Keratinocyte (primary cell): ENCODE measurements around the gene DAPK1. TPM values are rescaled to one million over a fixed set of nuclear protein-coding genes. Genes with fewer than 3 reads are reported as not detected.

Experiments used
- DNase-seq: peaks from one replicate; pipeline ENCODE4 v3.0.0-alpha.2; 2011; ENCODE audit warnings: low read depth, missing footprints, low spot score
- FAIRE-seq: peaks from 2 replicates; lab custom pipeline; 2011; peaks lifted over from hg19 to GRCh38; lab: Jason Lieb, UNC
- H2AFZ ChIP-seq: 2 replicates; pipeline ENCODE4 v1.6.0; 2012; ENCODE audit warnings: low read length, control low read depth, inconsistent platforms; ENCODE audit not compliant: control insufficient read depth
- H3K27ac ChIP-seq: 2 replicates; pipeline ENCODE4 v1.5.1; 2011; ENCODE audit warnings: low read length; ENCODE audit not compliant: control insufficient read depth, insufficient read depth
- H3K27me3 ChIP-seq: 3 replicates; pipeline ENCODE4 v1.6.0; 2011; ENCODE audit warnings: low read length; ENCODE audit not compliant: control insufficient read depth, insufficient read depth; ENCODE audit errors: extremely low read depth
- H3K36me3 ChIP-seq, 2 experiments: 2 replicates in 1 of 2; 3 replicates in 1 of 2; pipeline ENCODE4 v1.5.1; 2011; ENCODE audit warnings: low read length in 2 of 2, mild to moderate bottlenecking in 1 of 2; ENCODE audit not compliant: control insufficient read depth in 2 of 2, insufficient read depth in 2 of 2; ENCODE audit errors: extremely low read depth in 1 of 2
- H3K4me1 ChIP-seq: 3 replicates; pipeline ENCODE4 v1.5.1; 2011; ENCODE audit warnings: low read length; ENCODE audit not compliant: control insufficient read depth, insufficient read depth; ENCODE audit errors: extremely low read depth
- H3K4me2 ChIP-seq: 3 replicates; pipeline ENCODE4 v1.6.0; 2011; ENCODE audit warnings: low read depth, low read length; ENCODE audit not compliant: control insufficient read depth, insufficient read depth; ENCODE audit errors: extremely low read depth
- H3K4me3 ChIP-seq, 3 experiments: fragments of 200-600 bp in 1 of 3; sonication (generic) in 1 of 3; 2 replicates in 2 of 3; 3 replicates in 1 of 3; pipeline ENCODE4 v1.5.1; 2011 to 2016; ENCODE audit warnings: low read length in 3 of 3, mild to moderate bottlenecking in 3 of 3, control low read depth in 2 of 3, inconsistent platforms in 1 of 3, low read depth in 1 of 3, mixed read lengths in 1 of 3, mixed run types in 1 of 3, moderate library complexity in 1 of 3; ENCODE audit not compliant: control insufficient read depth in 2 of 3, insufficient read depth in 2 of 3; ENCODE audit errors: extremely low read depth in 1 of 3
- H3K79me2 ChIP-seq: 2 replicates; pipeline ENCODE4 v1.6.0; 2012; ENCODE audit warnings: low read length; ENCODE audit not compliant: control insufficient read depth, insufficient read depth
- H3K9ac ChIP-seq: 3 replicates; pipeline ENCODE4 v1.6.0; 2011; ENCODE audit warnings: low read length; ENCODE audit not compliant: control insufficient read depth, insufficient read depth; ENCODE audit errors: extremely low read depth
- H3K9me1 ChIP-seq: 3 replicates; pipeline ENCODE4 v1.6.0; 2011; ENCODE audit warnings: low read length; ENCODE audit not compliant: control insufficient read depth, insufficient read depth; ENCODE audit errors: extremely low read depth
- H3K9me3 ChIP-seq: 2 replicates; pipeline ENCODE4 v1.5.1; 2012; ENCODE audit warnings: low read depth, low read length; ENCODE audit not compliant: control insufficient read depth
- H4K20me1 ChIP-seq: 3 replicates; pipeline ENCODE4 v1.6.0; 2011; ENCODE audit warnings: low read length; ENCODE audit not compliant: control insufficient read depth, insufficient read depth; ENCODE audit errors: extremely low read depth
- EZH2 ChIP-seq: IDR thresholded peaks from one replicate; pipeline ENCODE4 v1.6.1; 2012; ENCODE audit warnings: inconsistent platforms, mild to moderate bottlenecking, low read length, moderate library complexity
- dilution Hi-C: fragments of 300-500 bp; cut with MboI; formaldehyde crosslinking; loops from one replicate; pipeline ENCODE4 v1.7.0; 2020; ENCODE audit warnings: low sequenced_read_pairs; ENCODE audit not compliant: extremely low pct_ligation_motif_present
- polyA plus RNA-seq, 5 experiments: library from polyadenylated mRNA; depleted of rRNA in 3 of 5; stranded (reverse) in 3 of 5; stranded (forward) in 1 of 5; unstranded in 1 of 5; fragments of >200 nt; gene quantifications; 1 replicate in 1 of 5; 2 replicates in 3 of 5; 3 replicates in 1 of 5; pipeline versions ENCODE4 v1.2.1 to v1.2.3, GENCODE V29; 2011 to 2012; ENCODE audit warnings: missing spikeins in 2 of 5, low read depth in 1 of 5, low replicate concordance in 1 of 5
- TF ChIP-seq, protein P1 (sequence below), 3 experiments: IDR thresholded peaks in 1 of 3; conservative IDR thresholded peaks in 1 of 3; optimal IDR thresholded peaks in 1 of 3; 2 replicates in 2 of 3; 3 replicates in 1 of 3; pipeline versions ENCODE3 to v1.5.1; 2011; ENCODE audit warnings: low read length in 3 of 3, mild to moderate bottlenecking in 3 of 3, moderate library complexity in 2 of 3, control low read depth in 1 of 3, inconsistent platforms in 1 of 3; ENCODE audit not compliant: insufficient read depth in 2 of 3; ENCODE audit errors: extremely low read depth in 1 of 3

The DAPK1 gene
- polyA plus RNA-seq, 1 donor (not counting 4 experiments of a cell fraction or from before 2014, with no cell fraction given), result 2.8 TPM

DNA sequence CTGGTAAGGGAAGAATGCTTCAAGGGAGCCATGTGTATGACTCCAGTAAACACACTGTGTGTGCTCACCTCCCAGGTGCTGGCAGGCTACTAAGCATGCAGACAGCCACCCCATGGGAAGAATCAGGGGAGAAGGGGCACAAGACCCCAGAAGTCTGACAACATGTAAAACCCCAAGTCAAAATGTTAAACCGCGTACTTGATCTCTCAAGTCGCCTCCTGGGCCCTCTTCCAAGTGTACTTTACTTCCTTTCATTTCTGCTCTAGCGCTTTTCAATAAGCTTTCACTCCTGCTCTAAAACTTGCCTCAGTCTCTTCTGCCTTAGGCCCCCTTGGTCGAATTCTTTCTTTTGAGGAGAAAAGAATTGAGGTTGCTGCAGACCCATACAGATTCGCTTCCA is 31.3 kb downstream of the DAPK1 start:
- Histone ChIP-seq H3K27ac (no peak overlapping the region), H3K9ac (no peak overlapping the region), H4K20me1 (no peaks in the 10 kb centered on the region), H3K4me2 (no peak overlapping the region), H2AFZ (no peak overlapping the region), H3K36me3 (peaks cover 0 to 2% of the 10 kb centered on the region in 2 experiments), H3K9me3 (no peaks in the 10 kb centered on the region), H3K79me2 (no peaks in the 10 kb centered on the region), H3K9me1 (no peaks in the 10 kb centered on the region), H3K4me1 (no peaks in the 10 kb centered on the region), H3K27me3 (no peaks in the 10 kb centered on the region), H3K4me3 (no peak overlapping the region)
- FAIRE-seq, result no peak
- no peak for DNase-seq
- TF ChIP-seq EZH2, result no peak
- TF ChIP-seq, protein P1, sequence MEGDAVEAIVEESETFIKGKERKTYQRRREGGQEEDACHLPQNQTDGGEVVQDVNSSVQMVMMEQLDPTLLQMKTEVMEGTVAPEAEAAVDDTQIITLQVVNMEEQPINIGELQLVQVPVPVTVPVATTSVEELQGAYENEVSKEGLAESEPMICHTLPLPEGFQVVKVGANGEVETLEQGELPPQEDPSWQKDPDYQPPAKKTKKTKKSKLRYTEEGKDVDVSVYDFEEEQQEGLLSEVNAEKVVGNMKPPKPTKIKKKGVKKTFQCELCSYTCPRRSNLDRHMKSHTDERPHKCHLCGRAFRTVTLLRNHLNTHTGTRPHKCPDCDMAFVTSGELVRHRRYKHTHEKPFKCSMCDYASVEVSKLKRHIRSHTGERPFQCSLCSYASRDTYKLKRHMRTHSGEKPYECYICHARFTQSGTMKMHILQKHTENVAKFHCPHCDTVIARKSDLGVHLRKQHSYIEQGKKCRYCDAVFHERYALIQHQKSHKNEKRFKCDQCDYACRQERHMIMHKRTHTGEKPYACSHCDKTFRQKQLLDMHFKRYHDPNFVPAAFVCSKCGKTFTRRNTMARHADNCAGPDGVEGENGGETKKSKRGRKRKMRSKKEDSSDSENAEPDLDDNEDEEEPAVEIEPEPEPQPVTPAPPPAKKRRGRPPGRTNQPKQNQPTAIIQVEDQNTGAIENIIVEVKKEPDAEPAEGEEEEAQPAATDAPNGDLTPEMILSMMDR (optimal IDR thresholded peaks at IDR 0.05 in 1 of 3, IDR thresholded peaks at IDR 0.05 in 1 of 3, conservative IDR thresholded peaks at IDR 0.05 in 1 of 3; ENCODE audit: extremely low read depth in 1 of 3, insufficient read depth in 2 of 3, low read length in 3 of 3), result no peak
- dilution Hi-C loops, result no loop called here

DNA sequence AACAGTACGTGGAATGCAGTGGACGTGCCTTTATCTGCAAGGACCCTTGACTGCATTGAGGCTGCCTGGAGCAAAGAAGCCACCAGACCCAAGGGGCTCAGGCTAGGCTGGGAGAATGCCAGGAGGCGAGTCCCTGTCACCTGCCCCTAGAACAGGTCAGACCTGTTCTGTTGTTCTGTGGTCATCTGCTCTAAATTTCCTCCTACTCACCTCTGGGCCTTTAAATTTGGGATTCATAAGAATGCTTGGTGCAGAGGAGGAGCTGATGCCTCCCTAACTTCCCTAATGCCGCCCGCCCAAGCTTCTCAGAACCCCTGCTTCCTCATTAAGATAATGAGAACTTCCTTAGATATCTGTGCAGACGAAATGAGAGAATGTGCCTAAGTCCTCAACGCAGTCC is 32.0 kb downstream of the DAPK1 start:
- no peaks in the 10 kb centered on the region for H4K20me1 ChIP-seq
- no peaks in the 10 kb centered on the region for H3K27me3 ChIP-seq
- no peak for TF ChIP-seq EZH2
- TF ChIP-seq, protein P1 (optimal IDR thresholded peaks at IDR 0.05 in 1 of 3, IDR thresholded peaks at IDR 0.05 in 1 of 3, conservative IDR thresholded peaks at IDR 0.05 in 1 of 3; ENCODE audit: extremely low read depth in 1 of 3, insufficient read depth in 2 of 3, low read length in 3 of 3), result no peak
- H3K9me1 ChIP-seq, result no peaks in the 10 kb centered on the region
- H3K4me1 ChIP-seq, result no peaks in the 10 kb centered on the region
- H3K27ac ChIP-seq, result no peak overlapping the region
- no peak overlapping the region for H3K9ac ChIP-seq
- DNase-seq (no peak), FAIRE-seq (no peak)
- no peak overlapping the region for H3K4me2 ChIP-seq
- H3K4me3 ChIP-seq, result no peak overlapping the region
- dilution Hi-C loops, result no loop called here
- H3K79me2 ChIP-seq, result no peaks in the 10 kb centered on the region
- no peaks in the 10 kb centered on the region for H3K9me3 ChIP-seq
- peaks cover 0 to 2% of the 10 kb centered on the region in 2 experiments for H3K36me3 ChIP-seq
- no peak overlapping the region for H2AFZ ChIP-seq
